ENCODE results near the gene CHST13.

GRCh38 chr3:126578702-126579101, 54.7 kb downstream of the CHST13 start:
- no peak for TF ChIP-seq POLR2A (IDR thresholded peaks at IDR 0.05; ENCODE audit: low read depth, low read length)
- TF ChIP-seq POLR2AphosphoS5 (IDR thresholded peaks at IDR 0.05; ENCODE audit: low read depth, low read length) = no peak
- no peak for TF ChIP-seq POU2F2 (IDR thresholded peaks at IDR 0.05; ENCODE audit: low read depth, low read length)
- TF ChIP-seq TAF1 (IDR thresholded peaks at IDR 0.05; ENCODE audit: low read depth, low read length) = no peak
- TF ChIP-seq SPI1 (IDR thresholded peaks at IDR 0.05; ENCODE audit: low read depth, low read length) = no peak
- no peak for TF ChIP-seq PAX5 (IDR thresholded peaks at IDR 0.05; ENCODE audit: insufficient read depth, low read length, severe bottlenecking)
